Cerebellar nuclear complex (tissue), 1 donor: Measurements from ENCODE around the gene TP53I13.

Experiments used
- DNase-seq, 2 experiments: peaks; one replicate each; lab custom pipeline; 2025; lab: John Stamatoyannopoulos, UW

Gene TP53I13

GRCh38 chr17:29615492-29616299, 47.2 kb downstream of the TP53I13 start:
- peak in 1 of 2 experiments; percentile 22 for DNase-seq

GRCh38 chr17:29616300-29617048, 48.0 kb downstream of the TP53I13 start:
- DNase-seq: no peak

- no peak for DNase-seq
Measured at GRCh38 chr17:29617125-29617480, 48.6 kb downstream of the TP53I13 start.

GRCh38 chr17:29617481-29618271, 49.2 kb downstream of the TP53I13 start:
- DNase-seq: no peak

- no peak for DNase-seq
Measured at GRCh38 chr17:29618272-29619065, 50.0 kb downstream of the TP53I13 start.

- no peak for DNase-seq
Measured at GRCh38 chr17:29619251-29619650, 50.8 kb downstream of the TP53I13 start.

- DNase-seq: no peak
Measured at GRCh38 chr17:29620271-29620670, 51.8 kb downstream of the TP53I13 start.

- DNase-seq: no peak
Measured at GRCh38 chr17:29620779-29621500, 52.4 kb downstream of the TP53I13 start.

GRCh38 chr17:29621751-29622194, 53.3 kb downstream of the TP53I13 start:
- DNase-seq: no peak
